Naive thymus-derived CD8-positive, alpha-beta T cell (primary cell): ENCODE data around the gene CRHR1. TPM values are rescaled to one million over a fixed set of nuclear protein-coding genes. Genes with fewer than 3 reads are reported as not detected.

Source experiments
- ATAC-seq, 2 donors: fragments of 150-1000 bp; cut with Tn5 transposase in 1 of 2; sonication (Bioruptor Pico), chemical (Tn5 transposase) in 1 of 2; 1 replicate in 1 of 2; 2 replicates in 1 of 2; pipeline ENCODE4 v1.10.0; 2021; ENCODE audit warnings: mild to moderate bottlenecking in 2 of 2, moderate library complexity in 2 of 2
- POLR2A ChIA-PET: fragments of 350-600 bp; sonication (Branson Sonifier 250); formaldehyde crosslinking; loops from one replicate; lab custom pipeline; 2021; ENCODE audit warnings: antibody characterized with exemption; lab: Charles Lee
- DNase-seq, 10 donors: peaks; one replicate each; pipeline versions ENCODE4 v3.0.0 to v3.0.0-alpha.2; 2020 to 2022
- H3K27ac Mint-ChIP-seq, 10 donors: one replicate each; pipeline ENCODE4 v1.8.0; 2020 to 2022; ENCODE audit warnings: mild to moderate bottlenecking in 10 of 10, mixed read lengths in 10 of 10, moderate library complexity in 4 of 10, inconsistent platforms in 1 of 10
- H3K27me3 Mint-ChIP-seq, 5 donors: one replicate each; pipeline ENCODE4 v1.8.0; 2021 to 2022; ENCODE audit warnings: mixed read lengths in 5 of 5
- H3K36me3 Mint-ChIP-seq, 3 donors: one replicate each; pipeline ENCODE4 v1.8.0; 2020 to 2022; ENCODE audit warnings: mixed read lengths in 3 of 3, mild to moderate bottlenecking in 2 of 3, inconsistent platforms in 1 of 3
- H3K4me1 Mint-ChIP-seq, 4 donors: one replicate each; pipeline ENCODE4 v1.8.0; 2021 to 2022; ENCODE audit warnings: mixed read lengths in 4 of 4
- H3K4me3 Mint-ChIP-seq, 10 donors: one replicate each; pipeline ENCODE4 v1.8.0; 2020 to 2022; ENCODE audit warnings: mild to moderate bottlenecking in 10 of 10, mixed read lengths in 10 of 10, moderate library complexity in 6 of 10, inconsistent platforms in 1 of 10
- H3K9me3 Mint-ChIP-seq, 9 donors: one replicate each; pipeline ENCODE4 v1.8.0; 2020 to 2022; ENCODE audit warnings: mixed read lengths in 9 of 9, mild to moderate bottlenecking in 3 of 9, inconsistent platforms in 1 of 9, moderate library complexity in 1 of 9
- polyA plus RNA-seq, 3 donors: library from polyadenylated mRNA; unstranded; fragments of 300-500 nt; fragmentation: Illumina TruSeq; gene quantifications; one replicate each; pipeline ENCODE4 v1.2.3, GENCODE V29; 2021
- total RNA-seq, 8 experiments: library from RNA in 2 of 8; stranded (reverse) in 2 of 8; gene quantifications; one replicate each; pipeline ENCODE4 v1.2.3 and lab custom pipeline; 2021 to 2026

Gene CRHR1
- total and polyA plus RNA-seq, 5 experiments from 2014 or later = not detected

GRCh38 chr17:45764479-45764878, 19.6 kb upstream of the CRHR1 start:
- H3K4me3 Mint-ChIP-seq = no peak overlapping the region
- H3K36me3 Mint-ChIP-seq = no peaks in the 10 kb centered on the region
- POLR2A ChIA-PET = no interaction called here
- no peak for ATAC-seq
- no peaks in the 10 kb centered on the region for H3K9me3 Mint-ChIP-seq
- peak overlapping the region in 1 of 10 donors; percentile 24 for H3K27ac Mint-ChIP-seq
- H3K4me1 Mint-ChIP-seq = no peaks in the 10 kb centered on the region
- DNase-seq = no peak
- peaks cover 10 to 51% (median 29%) of the 10 kb centered on the region in 5 donors for H3K27me3 Mint-ChIP-seq

GRCh38 chr17:45768000-45768399, 16.1 kb upstream of the CRHR1 start:
- Mint-ChIP-seq H3K4me1 (peaks cover 0 to 3% (median 0%) of the 10 kb centered on the region in 4 donors), H3K4me3 (no peak overlapping the region), H3K27ac (no peak overlapping the region), H3K27me3 (peaks cover 14 to 74% (median 38%) of the 10 kb centered on the region in 5 donors), H3K36me3 (no peaks in the 10 kb centered on the region), H3K9me3 (no peaks in the 10 kb centered on the region)
- DNase-seq (no peak), ATAC-seq (no peak)
- POLR2A ChIA-PET = no interaction called here

GRCh38 chr17:45770632-45771270, 13.4 kb upstream of the CRHR1 start:
- Mint-ChIP-seq H3K27me3 (peaks cover 18 to 75% (median 42%) of the 10 kb centered on the region in 5 donors), H3K9me3 (peaks cover 0 to 6% (median 0%) of the 10 kb centered on the region in 9 donors), H3K36me3 (no peaks in the 10 kb centered on the region), H3K4me1 (peaks cover 0 to 3% (median 0%) of the 10 kb centered on the region in 4 donors), H3K4me3 (no peak overlapping the region), H3K27ac (peak overlapping the region in 1 of 10 donors; percentile 27)
- DNase-seq (peak in 1 of 10 donors; percentile 38), ATAC-seq (no peak)
- POLR2A ChIA-PET = no interaction called here

DNA sequence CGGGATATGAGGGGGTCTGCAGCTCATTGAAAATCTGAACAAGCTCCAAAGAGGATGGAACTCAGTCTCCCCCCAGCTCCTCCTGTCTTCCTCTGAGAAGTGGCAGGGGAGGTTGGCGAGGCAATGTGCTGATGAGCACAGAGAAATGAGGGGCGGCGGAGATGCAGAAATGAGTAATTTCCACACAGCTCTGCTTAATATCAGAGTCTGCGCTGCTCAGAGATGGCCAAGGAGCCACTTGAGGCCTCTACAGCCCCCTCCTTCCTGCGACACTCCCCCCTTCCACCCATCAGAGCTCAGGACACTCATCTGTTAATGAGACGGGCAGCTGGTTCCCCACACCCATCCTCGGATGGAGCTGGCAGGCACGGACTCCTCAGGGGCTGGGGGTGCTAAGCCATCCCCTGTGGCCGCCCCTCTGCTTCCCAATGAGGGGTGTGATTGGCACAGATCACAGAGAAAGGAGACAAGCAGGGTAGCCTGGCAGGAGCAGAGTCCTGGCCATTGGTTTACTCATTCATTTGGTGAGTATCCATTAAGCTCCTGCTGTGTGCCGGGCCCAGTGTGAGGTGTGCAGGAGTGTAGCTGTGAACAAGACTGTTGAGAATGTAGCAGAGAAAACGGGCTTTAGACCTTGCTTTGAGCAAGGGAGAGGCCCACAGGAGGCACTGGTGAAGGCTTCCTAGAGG, 12.7 kb upstream of the CRHR1 start:
- no peak overlapping the region for H3K4me3 Mint-ChIP-seq
- POLR2A ChIA-PET = interaction anchor here (0.5 kb wide), 1 partner anchor 494 kb away, joined by 3 read pairs; no protein-coding TSS in a partner anchor
- no peak for ATAC-seq
- no peaks in the 10 kb centered on the region for H3K36me3 Mint-ChIP-seq
- peaks cover 0 to 3% (median 0%) of the 10 kb centered on the region in 4 donors for H3K4me1 Mint-ChIP-seq
- H3K27ac Mint-ChIP-seq = no peak overlapping the region
- no peak for DNase-seq
- peaks cover 0 to 6% (median 0%) of the 10 kb centered on the region in 9 donors for H3K9me3 Mint-ChIP-seq
- peaks cover 17 to 75% (median 39%) of the 10 kb centered on the region in 5 donors for H3K27me3 Mint-ChIP-seq

DNA sequence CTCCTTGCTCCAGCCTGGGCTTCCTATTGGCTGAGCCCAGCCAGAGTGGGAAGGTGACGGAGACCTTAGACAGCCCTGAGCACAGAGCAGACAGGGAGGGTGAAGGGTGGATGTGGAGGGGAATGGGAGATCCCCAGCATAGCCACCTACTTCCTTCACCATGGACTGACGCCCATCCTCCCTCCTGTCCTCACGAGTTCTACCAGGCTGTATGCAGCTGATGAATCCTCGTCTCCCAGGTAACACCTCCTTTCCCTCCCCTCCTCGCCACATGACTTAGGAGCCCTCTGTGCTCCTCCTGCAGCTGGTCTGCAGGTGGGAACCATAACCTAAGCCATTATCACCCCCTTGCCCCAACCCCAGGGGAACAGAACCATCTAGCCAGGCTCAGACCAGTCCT, 9.0 kb upstream of the CRHR1 start:
- peaks cover 0 to 3% (median 0%) of the 10 kb centered on the region in 4 donors for H3K4me1 Mint-ChIP-seq
- H3K27me3 Mint-ChIP-seq = peaks cover 13 to 78% (median 36%) of the 10 kb centered on the region in 5 donors
- H3K4me3 Mint-ChIP-seq = peak overlapping the region in 1 of 10 donors; percentile 18
- peaks cover 0 to 6% (median 0%) of the 10 kb centered on the region in 9 donors for H3K9me3 Mint-ChIP-seq
- DNase-seq (no peak), ATAC-seq (peak in 1 of 2 donors; percentile 46)
- H3K36me3 Mint-ChIP-seq = no peaks in the 10 kb centered on the region
- no peak overlapping the region for H3K27ac Mint-ChIP-seq
- POLR2A ChIA-PET = no interaction called here

GRCh38 chr17:45775576-45776011, 8.5 kb upstream of the CRHR1 start:
- Mint-ChIP-seq H3K27me3 (peaks cover 15 to 78% (median 36%) of the 10 kb centered on the region in 5 donors), H3K36me3 (no peaks in the 10 kb centered on the region), H3K4me3 (no peak overlapping the region), H3K27ac (no peak overlapping the region), H3K9me3 (peaks cover 0 to 6% (median 0%) of the 10 kb centered on the region in 9 donors), H3K4me1 (peaks cover 0 to 3% (median 0%) of the 10 kb centered on the region in 4 donors)
- no peak for DNase-seq
- no peak for ATAC-seq
- POLR2A ChIA-PET = no interaction called here

GRCh38 chr17:45776896-45777295, 7.2 kb upstream of the CRHR1 start:
- Mint-ChIP-seq H3K27ac (no peak overlapping the region), H3K4me3 (no peak overlapping the region), H3K4me1 (no peaks in the 10 kb centered on the region), H3K27me3 (peaks cover 24 to 78% (median 47%) of the 10 kb centered on the region in 5 donors), H3K36me3 (no peaks in the 10 kb centered on the region), H3K9me3 (peaks cover 0 to 6% (median 0%) of the 10 kb centered on the region in 9 donors)
- POLR2A ChIA-PET = no interaction called here
- DNase-seq (no peak), ATAC-seq (no peak)

DNA sequence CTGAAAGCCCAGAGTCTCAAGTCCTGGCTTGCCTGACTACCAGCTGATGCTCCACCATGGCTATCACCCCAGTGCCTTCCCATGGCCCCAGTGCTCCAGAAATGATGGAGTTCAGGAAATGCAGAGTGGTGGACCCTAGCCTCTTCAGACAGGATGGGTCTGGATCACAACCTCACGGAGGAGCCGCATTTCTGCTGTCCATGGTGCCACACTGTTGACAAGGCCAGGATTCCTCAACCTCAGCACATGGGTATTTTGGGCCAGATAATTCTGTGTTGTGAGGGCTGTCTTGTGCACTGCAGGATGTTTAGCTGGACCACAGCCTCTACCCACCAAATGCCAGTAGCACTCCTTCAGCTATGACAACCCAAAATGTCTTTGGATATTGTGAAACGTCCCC, 6.7 kb upstream of the CRHR1 start:
- POLR2A ChIA-PET = interaction anchor here (0.7 kb wide), 1 partner anchor 35 kb away, joined by 3 read pairs; no protein-coding TSS in a partner anchor
- H3K4me1 Mint-ChIP-seq = no peaks in the 10 kb centered on the region
- H3K27ac Mint-ChIP-seq = no peak overlapping the region
- DNase-seq = no peak
- no peak overlapping the region for H3K4me3 Mint-ChIP-seq
- H3K36me3 Mint-ChIP-seq = no peaks in the 10 kb centered on the region
- no peak for ATAC-seq
- H3K9me3 Mint-ChIP-seq = peaks cover 0 to 6% (median 0%) of the 10 kb centered on the region in 9 donors
- peaks cover 27 to 83% (median 52%) of the 10 kb centered on the region in 5 donors for H3K27me3 Mint-ChIP-seq

- Mint-ChIP-seq H3K27me3 (peaks cover 26 to 83% (median 50%) of the 10 kb centered on the region in 5 donors), H3K9me3 (no peaks in the 10 kb centered on the region), H3K27ac (no peak overlapping the region), H3K36me3 (no peaks in the 10 kb centered on the region), H3K4me1 (peaks cover 0 to 9% (median 5%) of the 10 kb centered on the region in 4 donors), H3K4me3 (no peak overlapping the region)
- ATAC-seq (no peak), DNase-seq (no peak)
- POLR2A ChIA-PET = no interaction called here
Observed at GRCh38 chr17:45780921-45781320, 3.2 kb upstream of the CRHR1 start.

- POLR2A ChIA-PET = no interaction called here
- H3K4me3 Mint-ChIP-seq = peak overlapping the region; percentile 64 to 87 (median 80)
- peak overlapping the region in 1 of 10 donors; percentile 81 for H3K27ac Mint-ChIP-seq
- H3K36me3 Mint-ChIP-seq = no peaks in the 10 kb centered on the region
- H3K4me1 Mint-ChIP-seq = peaks cover 2 to 9% (median 5%) of the 10 kb centered on the region in 4 donors
- H3K27me3 Mint-ChIP-seq = peaks cover 28 to 88% (median 57%) of the 10 kb centered on the region in 5 donors
- DNase-seq (peak in 7 of 10 donors; percentile 10 to 38 (median 26)), ATAC-seq (peak; percentile 58 to 60)
- no peaks in the 10 kb centered on the region for H3K9me3 Mint-ChIP-seq
Observed at GRCh38 chr17:45782889-45783592, 1.1 kb upstream of the CRHR1 start.

- H3K36me3 Mint-ChIP-seq = no peaks in the 10 kb centered on the region
- H3K9me3 Mint-ChIP-seq = no peaks in the 10 kb centered on the region
- ATAC-seq (peak in 1 of 2 donors; percentile 30), DNase-seq (peak in 1 of 10 donors; percentile 11)
- H3K27ac Mint-ChIP-seq = no peak overlapping the region
- H3K4me1 Mint-ChIP-seq = peaks cover 2 to 9% (median 5%) of the 10 kb centered on the region in 4 donors
- H3K27me3 Mint-ChIP-seq = peaks cover 27 to 85% (median 63%) of the 10 kb centered on the region in 5 donors
- peak overlapping the region; percentile 64 to 87 (median 80) for H3K4me3 Mint-ChIP-seq
- POLR2A ChIA-PET = no interaction called here
Observed at GRCh38 chr17:45783593-45784292, 377 bp upstream of the CRHR1 start.
